ENCODE data around the gene SKIL.
A peak's percentile ranks its signal among the peaks of the same experiment; 100 is the strongest.

Gene SKIL

DNA sequence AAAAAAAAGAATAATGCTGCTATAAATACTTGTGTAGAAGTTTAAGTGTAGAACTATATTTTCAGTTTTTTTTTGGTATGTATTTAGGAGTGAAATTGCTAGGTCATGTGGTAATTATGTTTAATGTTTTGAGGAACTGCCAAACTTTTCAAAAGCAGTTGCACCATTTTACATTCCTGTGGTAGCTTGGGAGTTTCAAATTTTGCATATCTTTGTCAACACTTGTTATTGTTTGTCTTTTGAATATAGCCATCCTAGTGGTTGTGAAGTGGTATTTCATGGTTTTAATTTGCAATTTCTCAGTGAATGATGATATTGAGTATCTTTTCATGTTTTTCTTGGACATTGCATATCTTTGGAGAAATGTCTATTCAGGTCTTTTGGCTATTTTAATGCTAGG is 30.4 kb downstream of the SKIL start:
- no peak for TF ChIP-seq CTCF (IDR thresholded peaks at IDR 0.05; ENCODE audit: poor library complexity, severe bottlenecking)
- H3K9me3 ChIP-seq (ENCODE audit: severe bottlenecking), result no peaks in the 10 kb centered on the region
- no peak overlapping the region for H3K27ac ChIP-seq (ENCODE audit: poor library complexity, severe bottlenecking)
- H3K36me3 ChIP-seq (ENCODE audit: low read depth), result peaks cover 81% of the 10 kb centered on the region
- H3K4me1 ChIP-seq (ENCODE audit: insufficient read depth, poor library complexity, severe bottlenecking), result no peaks in the 10 kb centered on the region
- DNase-seq (ENCODE audit: low spot score) (no peak), ATAC-seq (ENCODE audit: low read depth) (no peak)
- no peaks in the 10 kb centered on the region for H3K27me3 ChIP-seq (ENCODE audit: insufficient read depth, poor library complexity, severe bottlenecking)
- no peak overlapping the region for H3K4me3 ChIP-seq (ENCODE audit: severe bottlenecking)

- H3K4me1 ChIP-seq (ENCODE audit: insufficient read depth, poor library complexity, severe bottlenecking), result no peaks in the 10 kb centered on the region
- no peak for DNase-seq (ENCODE audit: low spot score)
- TF ChIP-seq CTCF (IDR thresholded peaks at IDR 0.05; ENCODE audit: poor library complexity, severe bottlenecking), result no peak
- no peak for ATAC-seq (ENCODE audit: low read depth)
- no peaks in the 10 kb centered on the region for H3K9me3 ChIP-seq (ENCODE audit: severe bottlenecking)
- peaks cover 85% of the 10 kb centered on the region for H3K36me3 ChIP-seq (ENCODE audit: low read depth)
- no peaks in the 10 kb centered on the region for H3K27me3 ChIP-seq (ENCODE audit: insufficient read depth, poor library complexity, severe bottlenecking)
- no peak overlapping the region for H3K27ac ChIP-seq (ENCODE audit: poor library complexity, severe bottlenecking)
- H3K4me3 ChIP-seq (ENCODE audit: severe bottlenecking), result no peak overlapping the region
Observed at GRCh38 chr3:170391108-170391507, 33.6 kb downstream of the SKIL start.

DNA sequence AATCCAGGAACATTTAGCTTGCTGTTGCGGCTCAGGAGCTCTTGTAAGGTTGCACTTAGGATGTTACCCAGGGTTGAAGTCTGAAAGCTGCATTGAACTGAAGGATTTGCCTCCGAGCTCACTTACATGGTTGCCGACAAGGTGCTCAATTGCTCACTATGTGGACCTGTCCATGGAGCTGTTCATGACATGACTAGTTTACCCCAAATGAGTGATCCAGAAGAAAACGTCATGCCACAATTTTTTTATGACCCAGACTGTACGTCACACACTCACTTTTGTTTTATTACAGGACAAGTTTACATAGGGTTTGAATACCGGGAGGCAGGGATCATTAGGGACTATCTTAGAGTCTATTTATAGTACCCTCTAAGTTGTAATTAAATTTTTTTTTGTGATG is 40.2 kb downstream of the SKIL start:
- Histone ChIP-seq H3K9me3 (ENCODE audit: severe bottlenecking) (no peaks in the 10 kb centered on the region), H3K27me3 (ENCODE audit: insufficient read depth, poor library complexity, severe bottlenecking) (no peaks in the 10 kb centered on the region), H3K36me3 (ENCODE audit: low read depth) (peaks cover 31% of the 10 kb centered on the region), H3K4me1 (ENCODE audit: insufficient read depth, poor library complexity, severe bottlenecking) (no peaks in the 10 kb centered on the region), H3K4me3 (ENCODE audit: severe bottlenecking) (no peak overlapping the region), H3K27ac (ENCODE audit: poor library complexity, severe bottlenecking) (no peak overlapping the region)
- DNase-seq (ENCODE audit: low spot score), result no peak
- TF ChIP-seq CTCF (IDR thresholded peaks at IDR 0.05; ENCODE audit: poor library complexity, severe bottlenecking), result no peak
- ATAC-seq (ENCODE audit: low read depth), result peak; percentile 10; the same call in 1 of the 3 replicates

- Histone ChIP-seq H3K36me3 (ENCODE audit: low read depth) (no peaks in the 10 kb centered on the region), H3K9me3 (ENCODE audit: severe bottlenecking) (no peaks in the 10 kb centered on the region), H3K27ac (ENCODE audit: poor library complexity, severe bottlenecking) (no peak overlapping the region), H3K4me1 (ENCODE audit: insufficient read depth, poor library complexity, severe bottlenecking) (no peaks in the 10 kb centered on the region), H3K27me3 (ENCODE audit: insufficient read depth, poor library complexity, severe bottlenecking) (no peaks in the 10 kb centered on the region), H3K4me3 (ENCODE audit: severe bottlenecking) (no peak overlapping the region)
- no peak for TF ChIP-seq CTCF (IDR thresholded peaks at IDR 0.05; ENCODE audit: poor library complexity, severe bottlenecking)
- DNase-seq (ENCODE audit: low spot score) (no peak), ATAC-seq (ENCODE audit: low read depth) (no peak)
Observed at GRCh38 chr3:170405101-170405500, 47.6 kb downstream of the SKIL start.

DNA sequence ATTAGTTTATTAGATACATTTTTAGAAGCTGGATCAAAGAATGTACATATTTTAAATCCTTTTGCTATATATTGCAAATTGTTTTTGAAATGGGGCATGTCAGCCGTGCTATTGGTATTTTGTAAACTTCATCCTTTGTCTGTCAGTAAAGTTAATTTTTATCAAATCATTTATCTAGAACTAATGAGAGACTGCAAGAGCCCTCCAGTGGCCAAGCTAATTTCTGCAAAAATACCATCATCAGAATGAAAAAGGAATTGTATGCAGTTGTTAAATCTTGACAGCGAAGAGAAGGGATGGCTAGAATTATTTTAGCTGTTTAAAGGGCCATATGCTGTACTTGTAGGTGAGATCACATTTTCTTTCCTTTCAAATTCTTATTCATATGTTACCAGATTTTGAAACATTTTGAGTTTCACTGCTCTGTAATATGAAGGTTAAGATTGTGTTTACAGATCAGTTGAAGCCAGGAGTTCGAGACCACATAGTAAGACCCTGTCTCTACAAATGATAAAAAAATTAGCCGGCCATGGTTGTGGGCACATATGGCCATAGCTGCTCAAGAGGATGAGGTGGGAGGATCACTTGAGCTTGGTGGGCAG is 53.0 kb downstream of the SKIL start:
- Histone ChIP-seq H3K36me3 (ENCODE audit: low read depth) (no peaks in the 10 kb centered on the region), H3K9me3 (ENCODE audit: severe bottlenecking) (no peaks in the 10 kb centered on the region), H3K27me3 (ENCODE audit: insufficient read depth, poor library complexity, severe bottlenecking) (no peaks in the 10 kb centered on the region), H3K4me3 (ENCODE audit: severe bottlenecking) (no peak overlapping the region), H3K27ac (ENCODE audit: poor library complexity, severe bottlenecking) (no peak overlapping the region), H3K4me1 (ENCODE audit: insufficient read depth, poor library complexity, severe bottlenecking) (no peaks in the 10 kb centered on the region)
- no peak for ATAC-seq (ENCODE audit: low read depth)
- peak; percentile 87 for TF ChIP-seq CTCF (IDR thresholded peaks at IDR 0.05; ENCODE audit: poor library complexity, severe bottlenecking)
- DNase-seq (ENCODE audit: low spot score), result no peak

Measured in RWPE2 (cell line).